RWPE1 (cell line): ENCODE data around the gene CIDEC.

Experiments used
- CTCF ChIA-PET: fragments of 350-600 bp; sonication (Branson Sonifier 250); formaldehyde crosslinking; extraction: SDS; loops from one replicate; lab custom pipeline; 2021; lab: Yijun Ruan, JAX
- POLR2A ChIA-PET: fragments of 400-600 bp; formaldehyde crosslinking; extraction: SDS; loops from one replicate; lab custom pipeline; 2020; ENCODE audit warnings: antibody characterized with exemption; ENCODE audit not compliant: low non-redundant PET; lab: Yijun Ruan, JAX
- DNase-seq: peaks from one replicate; pipeline ENCODE4 v3.0.0; 2012; ENCODE audit warnings: low spot score
- H3K27ac ChIP-seq: fragments of 450-650 bp; 2 replicates; pipeline ENCODE4 v1.5.1; 2017
- CTCF ChIP-seq: fragments of 450-650 bp; conservative IDR thresholded peaks from 2 replicates; pipeline ENCODE4 v1.5.1; 2017; ENCODE audit warnings: low read depth, mild to moderate bottlenecking

Gene CIDEC

GRCh38 chr3:9879830-9880549 is at the start of gene CIDEC:
TSS of gene CIDEC (minus strand) at chr3:9880253. CDS start at chr3:9878486, 1,767 bp downstream.
- ChIA-PET POLR2A (no interaction called here), CTCF (no interaction called here)
- peak within 1 kb of the TSS; percentile 29; the same call in 1 of the 2 replicates for H3K27ac ChIP-seq

GRCh38 chr3:9928158-9928557 is 48.1 kb upstream of the CIDEC start:
- DNase-seq = no peak
- ChIA-PET CTCF (no interaction called here), POLR2A (no interaction called here)
- no peak overlapping the region for H3K27ac ChIP-seq
- no peak for TF ChIP-seq CTCF

More at GRCh38 chr3:9879830-9880549, at the start of gene CIDEC:
- TF ChIP-seq CTCF = no peak
- no peak for DNase-seq

- H3K27ac ChIP-seq = peak overlapping the region; percentile 91
- no peak for TF ChIP-seq CTCF
- CTCF ChIA-PET = no interaction called here
- POLR2A ChIA-PET = no interaction called here
- DNase-seq = no peak
Observed at GRCh38 chr3:9918261-9919038, 38.4 kb upstream of the CIDEC start.

- no peak for DNase-seq
- ChIA-PET POLR2A (no interaction called here), CTCF (no interaction called here)
- peak overlapping the region; percentile 91 for H3K27ac ChIP-seq
- no peak for TF ChIP-seq CTCF
Observed at GRCh38 chr3:9917820-9918219, 37.8 kb upstream of the CIDEC start.

GRCh38 chr3:9916734-9917680 is 37.0 kb upstream of the CIDEC start, which contains the start of gene IL17RC:
TSS of gene IL17RC (plus strand) at chr3:9917098. CDS start at chr3:9917316, 218 bp downstream.
- DNase-seq = peak; percentile 88
- POLR2A ChIA-PET = interaction anchor here (0.5 to 1.0 kb wide), 3 partner anchors 14 to 360 kb away, joined by 3 read pairs; partner anchors contain the start of gene IL17RE
- TF ChIP-seq CTCF = no peak
- H3K27ac ChIP-seq = peak within 1 kb of the TSS; percentile 91
- CTCF ChIA-PET = interaction anchor here (0.8 kb wide), 1 partner anchor 29 kb away, joined by 5 read pairs; no protein-coding TSS in a partner anchor
